ENCODE measurements around the gene SDK1.

SDK1 gene

DNA sequence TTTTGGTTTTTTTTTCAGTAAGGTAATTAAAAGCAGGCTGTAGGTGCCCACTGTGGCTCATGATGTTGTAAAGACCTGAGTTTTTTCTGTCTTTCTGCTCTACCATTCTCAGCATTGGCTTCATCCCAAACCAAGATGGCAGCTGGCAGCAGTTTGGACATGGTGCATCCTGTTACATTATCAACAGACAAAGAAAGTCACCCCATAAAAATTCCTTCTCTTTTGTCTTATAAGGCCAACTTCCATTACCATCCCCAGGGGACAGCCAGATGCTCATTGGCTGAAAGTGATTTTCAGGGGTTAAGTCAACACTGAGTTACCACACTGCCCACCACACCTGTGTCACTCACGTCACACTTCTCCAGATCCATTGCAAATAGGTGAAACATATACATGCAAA lies 558.4 kb downstream of the SDK1 start:
- Mint-ChIP-seq H3K9me3 (peaks cover 5% of the 10 kb centered on the region), H3K4me3 (no peak overlapping the region), H3K27me3 (peaks cover 12% of the 10 kb centered on the region), H3K4me1 (ENCODE audit: low read depth) (peaks cover 5% of the 10 kb centered on the region), H3K27ac (no peak overlapping the region), H3K36me3 (ENCODE audit: low read depth) (no peaks in the 10 kb centered on the region)

DNA sequence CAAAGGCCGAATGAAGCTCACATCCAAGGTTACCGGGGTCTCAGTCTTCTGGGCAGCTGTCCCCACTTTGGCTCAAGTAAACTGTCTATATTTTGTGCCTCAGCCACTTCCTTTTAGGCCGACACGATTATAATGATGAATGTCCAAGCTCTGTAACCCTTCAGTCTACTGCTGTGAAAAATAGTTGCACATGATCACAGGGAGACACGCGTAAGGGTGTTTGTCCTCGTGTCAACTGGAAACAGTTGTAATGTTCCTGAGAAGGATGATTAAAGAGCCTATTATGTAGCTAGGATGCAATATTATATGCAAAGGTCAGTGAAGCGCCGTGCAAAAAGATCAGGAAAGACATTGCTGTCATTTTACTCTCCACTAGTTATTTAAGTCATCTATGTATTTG lies 559.9 kb downstream of the SDK1 start:
- H3K4me1 Mint-ChIP-seq (ENCODE audit: low read depth) = peaks cover 5% of the 10 kb centered on the region
- no peak overlapping the region for H3K27ac Mint-ChIP-seq
- no peaks in the 10 kb centered on the region for H3K36me3 Mint-ChIP-seq (ENCODE audit: low read depth)
- peaks cover 11% of the 10 kb centered on the region for H3K27me3 Mint-ChIP-seq
- no peak overlapping the region for H3K4me3 Mint-ChIP-seq
- peaks cover 5% of the 10 kb centered on the region for H3K9me3 Mint-ChIP-seq

DNA sequence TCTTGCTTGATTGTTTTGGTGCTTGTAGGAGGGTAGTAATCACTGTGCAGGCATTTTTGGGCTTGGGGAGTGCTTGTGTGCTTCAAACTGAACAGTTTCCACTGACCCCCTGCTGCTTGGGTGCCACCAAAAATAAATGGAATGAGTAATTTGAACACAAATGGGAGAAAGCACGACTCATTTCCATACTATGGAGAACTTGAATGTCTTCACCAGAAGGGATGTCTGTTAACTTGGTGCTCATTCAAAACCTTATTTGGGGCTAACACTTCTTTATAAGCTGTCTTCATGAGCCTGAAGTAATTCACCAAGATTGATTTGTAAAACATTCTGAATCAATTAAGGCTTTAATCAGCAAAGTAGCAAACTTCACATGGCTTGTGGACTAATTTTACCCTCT lies 560.3 kb downstream of the SDK1 start:
- H3K4me1 Mint-ChIP-seq (ENCODE audit: low read depth) = peaks cover 5% of the 10 kb centered on the region

DNA sequence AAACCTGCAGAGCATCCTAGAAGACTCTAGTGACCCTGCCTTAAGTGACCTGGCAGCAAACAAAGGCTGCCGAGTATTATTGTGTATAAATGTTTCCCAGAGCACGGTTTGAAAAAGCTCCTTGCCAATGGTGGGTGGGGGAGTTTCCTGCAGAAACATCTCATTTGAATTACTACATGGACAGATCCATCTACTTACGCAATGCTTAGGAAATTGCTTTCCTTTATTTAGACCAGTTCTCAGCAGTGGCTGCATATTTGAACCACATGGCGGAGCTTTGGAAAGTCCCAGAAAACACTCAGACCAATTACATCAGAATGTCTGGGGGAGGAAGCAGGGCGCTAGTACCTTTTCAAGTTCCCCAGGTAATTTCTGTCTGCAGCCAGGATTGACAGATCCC lies 560.9 kb downstream of the SDK1 start:
- peaks cover 5% of the 10 kb centered on the region for H3K9me3 Mint-ChIP-seq
- H3K27me3 Mint-ChIP-seq = peaks cover 8% of the 10 kb centered on the region
- no peak overlapping the region for H3K27ac Mint-ChIP-seq
- H3K4me1 Mint-ChIP-seq (ENCODE audit: low read depth) = peaks cover 5% of the 10 kb centered on the region
- H3K4me3 Mint-ChIP-seq = no peak overlapping the region
- H3K36me3 Mint-ChIP-seq (ENCODE audit: low read depth) = no peaks in the 10 kb centered on the region

More for the DNA sequence above, 560.3 kb downstream of the SDK1 start:
- H3K27me3 Mint-ChIP-seq = peaks cover 8% of the 10 kb centered on the region
- peaks cover 5% of the 10 kb centered on the region for H3K9me3 Mint-ChIP-seq
- no peak overlapping the region for H3K27ac Mint-ChIP-seq
- H3K36me3 Mint-ChIP-seq (ENCODE audit: low read depth) = no peaks in the 10 kb centered on the region
- no peak overlapping the region for H3K4me3 Mint-ChIP-seq

DNA sequence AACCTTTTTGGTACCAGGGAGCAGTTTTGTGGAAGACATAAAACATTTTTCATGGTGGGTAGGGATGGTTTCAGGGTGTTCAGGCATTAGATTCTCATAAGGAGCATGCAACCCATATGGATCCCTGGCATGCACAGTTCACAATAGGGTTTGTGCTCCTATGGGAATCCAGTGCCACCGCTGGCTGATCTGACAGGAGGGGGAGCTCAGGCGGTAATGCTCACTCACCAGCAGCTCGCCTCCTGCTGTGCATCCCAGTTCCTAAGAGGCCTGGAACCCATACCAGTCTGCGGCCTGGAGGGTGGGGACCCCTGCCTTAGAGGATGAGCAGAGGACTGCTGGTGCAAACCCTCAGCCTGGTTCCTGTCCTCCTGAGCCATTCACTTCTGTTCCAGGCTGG lies 561.7 kb downstream of the SDK1 start:
- Mint-ChIP-seq H3K27me3 (peaks cover 8% of the 10 kb centered on the region), H3K36me3 (ENCODE audit: low read depth) (no peaks in the 10 kb centered on the region), H3K9me3 (peaks cover 5% of the 10 kb centered on the region), H3K4me1 (ENCODE audit: low read depth) (peaks cover 5% of the 10 kb centered on the region), H3K27ac (no peak overlapping the region), H3K4me3 (no peak overlapping the region)

DNA sequence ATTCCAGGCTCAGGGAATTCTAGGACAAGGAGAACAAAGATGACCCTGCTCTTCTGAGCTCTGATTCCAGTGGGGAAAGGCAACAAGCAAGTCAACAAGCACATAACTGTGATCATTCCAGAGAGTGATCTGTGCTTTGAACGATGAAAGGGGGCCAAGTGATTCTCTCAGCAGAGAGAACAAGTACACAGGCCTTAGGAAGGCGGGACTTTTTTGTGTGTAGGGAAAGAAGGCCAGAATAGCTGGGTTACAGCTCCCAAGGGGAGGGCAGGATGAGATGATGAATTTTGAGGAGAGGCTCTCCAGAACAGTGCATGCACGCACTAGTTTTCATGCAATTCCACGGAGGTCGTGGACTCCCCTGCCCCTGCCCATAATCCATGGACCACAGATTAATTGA lies 565.2 kb downstream of the SDK1 start:
- no peaks in the 10 kb centered on the region for H3K36me3 Mint-ChIP-seq (ENCODE audit: low read depth)
- H3K27me3 Mint-ChIP-seq = peaks cover 8% of the 10 kb centered on the region
- H3K27ac Mint-ChIP-seq = no peak overlapping the region
- peaks cover 5% of the 10 kb centered on the region for H3K4me1 Mint-ChIP-seq (ENCODE audit: low read depth)
- H3K4me3 Mint-ChIP-seq = no peak overlapping the region
- peaks cover 5% of the 10 kb centered on the region for H3K9me3 Mint-ChIP-seq

DNA sequence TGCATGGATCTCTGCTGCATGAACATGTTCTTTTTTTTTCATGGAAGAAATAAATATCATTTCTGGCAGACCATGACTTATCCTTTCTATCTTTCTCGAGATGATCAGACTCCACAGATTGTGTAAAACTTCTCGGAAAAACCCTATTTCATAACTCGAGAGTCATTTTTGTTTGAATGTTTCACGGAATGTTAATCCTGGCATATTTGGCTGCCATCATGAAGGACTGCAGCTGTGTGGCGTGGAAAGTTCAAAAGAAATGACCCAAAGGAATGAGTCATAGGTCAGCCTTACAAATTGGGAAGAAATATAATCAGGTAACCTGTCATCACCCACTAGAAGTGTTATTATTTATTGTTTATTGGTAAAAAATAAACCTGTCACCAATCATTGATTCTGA lies 566.8 kb downstream of the SDK1 start:
- peaks cover 5% of the 10 kb centered on the region for H3K9me3 Mint-ChIP-seq
- H3K27ac Mint-ChIP-seq = no peak overlapping the region
- no peaks in the 10 kb centered on the region for H3K4me1 Mint-ChIP-seq (ENCODE audit: low read depth)
- H3K4me3 Mint-ChIP-seq = no peak overlapping the region
- peaks cover 13% of the 10 kb centered on the region for H3K27me3 Mint-ChIP-seq
- H3K36me3 Mint-ChIP-seq (ENCODE audit: low read depth) = no peaks in the 10 kb centered on the region

DNA sequence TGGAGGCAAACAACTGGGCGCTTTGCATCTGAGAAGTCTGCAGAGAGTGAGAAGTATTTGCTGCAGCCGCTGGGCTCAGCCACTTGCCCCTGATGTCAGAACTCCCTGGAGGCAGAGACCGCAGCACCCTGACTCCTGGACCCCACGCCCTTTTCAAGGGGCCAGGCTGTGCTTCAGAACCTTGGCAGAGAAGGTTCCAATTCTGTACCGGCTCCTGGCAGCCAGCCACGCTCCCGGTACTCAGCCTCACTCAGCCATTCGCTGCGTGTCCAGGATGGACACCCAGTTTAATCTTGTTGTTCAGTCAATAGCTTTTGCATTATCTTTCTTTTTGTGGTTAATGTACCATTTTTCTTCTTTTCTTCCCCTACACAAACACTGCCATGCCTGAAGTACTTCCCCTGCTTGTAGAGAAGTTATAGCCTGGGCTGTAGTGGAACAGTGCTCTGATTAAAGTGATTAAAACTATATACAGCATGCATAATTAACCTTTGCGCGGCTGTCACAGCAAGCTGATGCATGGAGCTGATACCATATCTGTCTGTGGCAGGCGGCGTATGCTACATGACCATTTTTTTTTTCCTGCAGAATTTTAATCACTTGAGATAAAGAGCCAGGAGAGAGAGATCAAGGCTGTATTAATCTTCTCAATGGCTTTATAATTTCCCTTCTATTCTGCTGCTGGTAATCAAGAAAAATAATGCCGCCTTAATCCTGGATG lies 578.5 kb downstream of the SDK1 start:
- Mint-ChIP-seq H3K27me3 (peaks cover 12% of the 10 kb centered on the region), H3K4me3 (no peak overlapping the region), H3K4me1 (ENCODE audit: low read depth) (no peaks in the 10 kb centered on the region), H3K36me3 (ENCODE audit: low read depth) (no peaks in the 10 kb centered on the region), H3K9me3 (peaks cover 2% of the 10 kb centered on the region), H3K27ac (no peak overlapping the region)

DNA sequence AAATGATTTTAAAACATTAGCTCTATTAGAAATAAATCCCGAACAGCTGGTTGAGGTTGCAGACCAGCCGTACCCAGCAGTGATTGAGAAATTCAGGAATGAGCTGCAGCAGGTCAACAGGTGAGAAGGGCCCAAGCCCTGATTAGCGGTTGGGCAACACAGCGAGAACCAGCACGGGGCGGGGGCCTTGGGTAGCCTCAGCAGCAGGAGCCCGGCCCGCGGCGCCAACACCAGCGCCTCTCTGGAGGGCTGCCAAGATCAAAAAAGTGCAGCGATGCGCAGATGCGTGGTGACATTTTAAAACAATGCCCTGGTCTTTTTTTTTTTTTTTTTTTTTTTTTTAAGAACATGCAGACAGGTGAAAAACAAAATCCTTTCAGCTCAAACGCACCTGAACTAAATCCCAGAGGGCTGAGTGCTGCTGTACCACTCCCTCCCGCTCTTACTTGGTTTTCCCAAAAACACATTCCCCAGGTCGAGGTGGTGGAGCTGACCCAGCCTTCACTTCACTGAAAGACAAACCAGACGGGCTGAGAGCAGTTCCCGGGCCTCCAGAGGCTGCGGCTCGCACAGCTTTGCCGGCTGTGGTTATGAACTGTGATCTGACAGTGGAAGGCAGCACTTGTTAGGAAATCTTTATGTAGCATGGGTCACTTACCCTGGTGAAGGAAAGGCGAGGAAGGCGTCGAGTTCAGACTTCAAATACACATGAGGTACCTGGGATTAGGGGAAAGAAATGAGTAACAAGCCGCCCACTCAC lies 579.4 kb downstream of the SDK1 start:
- Mint-ChIP-seq H3K4me1 (ENCODE audit: low read depth) (no peaks in the 10 kb centered on the region), H3K4me3 (no peak overlapping the region), H3K36me3 (ENCODE audit: low read depth) (no peaks in the 10 kb centered on the region), H3K9me3 (no peaks in the 10 kb centered on the region), H3K27me3 (peaks cover 6% of the 10 kb centered on the region), H3K27ac (no peak overlapping the region)

DNA sequence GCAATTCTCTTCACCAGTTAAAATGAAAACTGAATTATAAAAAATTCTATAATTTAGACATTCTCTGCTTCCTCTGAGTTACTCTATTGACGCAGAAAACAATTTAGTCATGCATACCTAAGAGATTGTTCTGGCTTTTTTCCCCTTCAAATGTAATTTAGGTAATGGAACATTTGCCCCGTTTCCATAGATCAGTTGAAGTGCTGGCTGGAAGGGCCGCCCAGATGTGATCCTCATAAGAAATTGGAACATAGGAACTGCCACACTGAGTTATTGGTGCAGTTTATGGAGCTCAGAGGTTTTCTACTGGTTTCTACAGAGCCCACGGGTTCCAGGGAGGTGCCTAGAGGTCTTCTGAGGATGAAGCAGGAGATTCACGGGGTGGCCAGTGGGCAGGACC lies 581.7 kb downstream of the SDK1 start:
- no peak overlapping the region for H3K27ac Mint-ChIP-seq
- no peaks in the 10 kb centered on the region for H3K36me3 Mint-ChIP-seq (ENCODE audit: low read depth)
- H3K4me1 Mint-ChIP-seq (ENCODE audit: low read depth) = no peaks in the 10 kb centered on the region
- H3K4me3 Mint-ChIP-seq = no peak overlapping the region
- no peaks in the 10 kb centered on the region for H3K27me3 Mint-ChIP-seq
- H3K9me3 Mint-ChIP-seq = no peaks in the 10 kb centered on the region

DNA sequence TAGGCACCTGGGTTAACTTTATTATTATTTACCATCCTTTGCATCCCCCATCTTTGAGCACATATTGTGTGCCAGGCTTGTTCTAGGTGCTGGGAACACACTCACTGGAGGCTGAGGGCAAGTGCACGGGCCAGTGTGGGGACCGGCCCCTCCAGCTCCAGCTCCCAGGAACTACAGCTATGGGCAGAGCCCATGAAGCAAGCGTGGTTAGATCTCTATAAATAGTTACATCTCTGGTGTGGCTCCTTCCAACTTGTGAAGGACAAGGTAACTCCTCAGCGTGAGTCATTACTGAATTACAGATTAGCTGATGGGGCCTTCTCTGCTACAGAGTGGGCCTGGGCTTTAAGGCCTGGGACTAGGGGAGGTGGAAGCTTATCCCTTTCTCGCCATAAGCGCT lies 583.5 kb downstream of the SDK1 start:
- Mint-ChIP-seq H3K4me1 (ENCODE audit: low read depth) (no peaks in the 10 kb centered on the region), H3K36me3 (ENCODE audit: low read depth) (no peaks in the 10 kb centered on the region), H3K27me3 (no peaks in the 10 kb centered on the region), H3K27ac (no peak overlapping the region), H3K9me3 (no peaks in the 10 kb centered on the region), H3K4me3 (no peak overlapping the region)

DNA sequence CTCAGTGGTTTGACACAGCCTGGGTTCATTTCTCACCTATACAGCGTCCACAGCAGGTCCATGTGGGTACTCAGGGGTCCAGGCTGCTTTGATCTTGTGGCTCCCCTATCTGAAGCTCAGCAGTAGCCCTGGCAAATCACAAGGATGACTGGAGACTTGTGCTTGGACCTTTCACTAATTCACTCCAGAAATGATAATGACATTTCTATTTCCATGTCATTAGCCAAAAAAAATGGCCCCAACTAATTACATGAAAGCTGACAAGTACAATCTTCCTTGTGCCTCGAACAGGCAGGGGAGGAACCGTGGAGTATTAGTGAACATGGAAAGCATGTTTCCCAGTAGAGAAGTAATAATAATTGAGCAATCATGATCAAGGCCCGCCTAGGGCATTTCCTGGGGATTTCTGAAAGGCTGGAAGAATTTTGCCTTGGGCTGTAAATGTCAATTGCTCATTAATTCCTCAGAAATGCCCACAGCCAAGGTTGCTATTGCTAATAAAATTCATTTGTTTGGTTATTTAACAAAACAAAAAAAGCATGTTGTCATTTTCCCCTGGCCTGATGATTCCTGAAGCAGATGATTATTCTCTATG lies 586.1 kb downstream of the SDK1 start:
- Mint-ChIP-seq H3K4me3 (no peak overlapping the region), H3K27ac (no peak overlapping the region), H3K27me3 (peaks cover 6% of the 10 kb centered on the region), H3K4me1 (ENCODE audit: low read depth) (no peaks in the 10 kb centered on the region), H3K36me3 (ENCODE audit: low read depth) (no peaks in the 10 kb centered on the region), H3K9me3 (no peaks in the 10 kb centered on the region)

DNA sequence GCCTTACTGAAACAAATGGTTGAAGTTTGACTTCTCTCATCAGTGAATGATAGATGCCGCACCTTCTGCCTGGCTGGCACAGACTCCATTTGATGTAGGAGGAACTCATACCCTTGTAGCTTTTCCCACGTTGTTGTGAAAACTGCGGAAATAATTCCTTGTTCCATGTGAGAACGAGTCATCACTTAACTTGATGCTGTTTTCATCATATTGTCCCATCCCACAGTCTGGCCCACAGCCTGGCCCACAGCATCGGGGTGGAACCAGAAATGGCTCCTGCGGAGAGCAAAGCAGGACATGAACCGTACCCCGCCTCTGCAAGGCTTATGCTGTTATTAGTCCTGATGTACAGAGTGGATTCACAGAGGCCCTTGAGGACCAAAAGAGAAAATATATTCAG lies 587.0 kb downstream of the SDK1 start:
- H3K36me3 Mint-ChIP-seq (ENCODE audit: low read depth) = no peaks in the 10 kb centered on the region
- no peak overlapping the region for H3K27ac Mint-ChIP-seq
- H3K9me3 Mint-ChIP-seq = no peaks in the 10 kb centered on the region
- H3K4me1 Mint-ChIP-seq (ENCODE audit: low read depth) = no peaks in the 10 kb centered on the region
- no peak overlapping the region for H3K4me3 Mint-ChIP-seq
- H3K27me3 Mint-ChIP-seq = peaks cover 6% of the 10 kb centered on the region

DNA sequence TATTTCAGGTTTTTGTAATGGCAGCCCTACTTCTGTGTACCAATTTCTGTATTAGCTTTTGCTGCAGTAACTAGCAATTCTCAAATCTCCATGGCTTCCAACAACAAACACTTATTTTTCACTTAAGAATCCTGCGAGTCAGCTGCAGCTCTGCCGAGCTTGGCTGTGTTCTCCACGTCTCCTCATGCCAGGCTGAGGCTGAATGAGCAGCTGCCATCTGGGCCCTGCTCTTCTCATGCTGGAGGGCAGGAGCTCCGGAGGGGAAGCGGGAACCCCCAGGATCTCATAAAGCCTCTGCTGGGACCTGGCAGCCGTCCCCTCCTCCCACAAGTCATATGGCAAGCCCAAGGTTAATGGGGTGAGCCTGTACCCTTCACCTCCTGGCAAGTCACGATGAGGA lies 591.1 kb downstream of the SDK1 start:
- Mint-ChIP-seq H3K27me3 (peaks cover 10% of the 10 kb centered on the region), H3K36me3 (ENCODE audit: low read depth) (no peaks in the 10 kb centered on the region), H3K27ac (no peak overlapping the region)

DNA sequence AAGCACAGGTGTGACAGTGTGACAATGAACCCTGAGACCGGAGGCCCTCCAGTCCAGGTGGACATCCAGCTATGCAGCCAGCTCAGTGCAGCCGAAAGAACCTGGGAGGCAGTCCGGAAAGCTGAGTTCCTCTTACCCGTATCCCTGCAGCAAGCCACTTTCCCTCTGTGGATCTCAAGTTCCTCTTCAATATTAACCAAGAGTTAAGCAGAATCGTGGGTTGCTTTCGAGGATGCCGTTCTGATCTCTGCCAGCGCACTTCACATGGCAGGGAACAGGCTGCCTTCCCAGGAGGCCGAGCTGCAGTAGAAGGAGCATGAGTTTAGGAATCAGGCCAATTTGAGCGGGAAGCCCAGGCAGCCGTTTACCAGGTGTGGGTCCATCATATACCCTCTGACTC lies 591.6 kb downstream of the SDK1 start:
- Mint-ChIP-seq H3K4me1 (ENCODE audit: low read depth) (no peaks in the 10 kb centered on the region), H3K9me3 (no peaks in the 10 kb centered on the region), H3K27me3 (peaks cover 10% of the 10 kb centered on the region), H3K36me3 (ENCODE audit: low read depth) (no peaks in the 10 kb centered on the region), H3K27ac (no peak overlapping the region), H3K4me3 (no peak overlapping the region)

More for the DNA sequence above, 591.1 kb downstream of the SDK1 start:
- Mint-ChIP-seq H3K4me3 (no peak overlapping the region), H3K4me1 (ENCODE audit: low read depth) (no peaks in the 10 kb centered on the region), H3K9me3 (no peaks in the 10 kb centered on the region)
